Measurements from ENCODE around the gene MPP2.
"Not testable (repeated sequence)": the region's sequence is repeated elsewhere in the genome, so short reads cannot be mapped to it uniquely, and the experiment has no call there.

Gene MPP2

GRCh38 chr17:43875476-43876147 is 31.7 kb downstream of the MPP2 start:
- no peak for DNase-seq (ENCODE audit: low spot score)

GRCh38 chr17:43874293-43874692 is 33.0 kb downstream of the MPP2 start:
- DNase-seq (ENCODE audit: low spot score): no peak

- no peak for DNase-seq (ENCODE audit: low spot score)
Observed at GRCh38 chr17:43873815-43874214, 33.5 kb downstream of the MPP2 start.

- DNase-seq (ENCODE audit: low spot score): no peak
Observed at GRCh38 chr17:43873091-43873490, 34.2 kb downstream of the MPP2 start.

GRCh38 chr17:43871946-43872690 is 35.2 kb downstream of the MPP2 start:
- DNase-seq (ENCODE audit: low spot score): no peak

- not testable (repeated sequence) for DNase-seq (ENCODE audit: low spot score)
Observed at GRCh38 chr17:43869031-43869430, 38.3 kb downstream of the MPP2 start.

GRCh38 chr17:43868226-43868994 is 38.9 kb downstream of the MPP2 start:
- no peak for DNase-seq (ENCODE audit: low spot score)

GRCh38 chr17:43864161-43864984 is 43.0 kb downstream of the MPP2 start:
- DNase-seq (ENCODE audit: low spot score): no peak

- DNase-seq (ENCODE audit: low spot score): no peak
Observed at GRCh38 chr17:43861960-43862359, 45.4 kb downstream of the MPP2 start.

- DNase-seq (ENCODE audit: low spot score): no peak
Observed at GRCh38 chr17:43860927-43861622, 46.3 kb downstream of the MPP2 start.

GRCh38 chr17:43860077-43860725 is 47.1 kb downstream of the MPP2 start:
- DNase-seq (ENCODE audit: low spot score): no peak

GRCh38 chr17:43857957-43858600 is 49.3 kb downstream of the MPP2 start:
- no peak for DNase-seq (ENCODE audit: low spot score)

GRCh38 chr17:43857141-43857540 is 50.2 kb downstream of the MPP2 start:
- DNase-seq (ENCODE audit: low spot score): no peak

GRCh38 chr17:43856141-43856540 is 51.2 kb downstream of the MPP2 start:
- DNase-seq (ENCODE audit: low spot score): no peak

GRCh38 chr17:43855061-43855460 is 52.3 kb downstream of the MPP2 start:
- DNase-seq (ENCODE audit: low spot score): no peak

- DNase-seq (ENCODE audit: low spot score): no peak
Observed at GRCh38 chr17:43854498-43854897, 52.8 kb downstream of the MPP2 start.

GRCh38 chr17:43853546-43853945 is 53.8 kb downstream of the MPP2 start:
- DNase-seq (ENCODE audit: low spot score): no peak

- DNase-seq (ENCODE audit: low spot score): no peak
Observed at GRCh38 chr17:43852571-43852970, 54.8 kb downstream of the MPP2 start.

GRCh38 chr17:43849116-43849515 is 58.2 kb downstream of the MPP2 start:
- no peak for DNase-seq (ENCODE audit: low spot score)

- DNase-seq (ENCODE audit: low spot score): no peak
Observed at GRCh38 chr17:43848601-43849000, 58.7 kb downstream of the MPP2 start.

Measured in CD4-positive, alpha-beta T cell treated with Interleukin-2 at 100 ng/mL for 4 hours (primary cell).